HepG2 (cell line): ENCODE results near the gene FAM174B. TPM values are rescaled to one million over a fixed set of nuclear protein-coding genes. Genes with fewer than 3 reads are reported as not detected.

Source experiments
- ATAD3A ChIP-seq: sonication (generic); formaldehyde crosslinking; IDR thresholded peaks from 2 replicates; pipeline ENCODE4 v1.4.0; 2020; ENCODE audit warnings: missing genetic modification reagents
- CEBPB ChIP-seq: IDR thresholded peaks from 2 replicates; pipeline ENCODE4 v1.6.1; 2011; ENCODE audit warnings: low read depth, low read length, improper control_type of control experiment, borderline replicate concordance
- GATA4 ChIP-seq: sonication (generic); IDR thresholded peaks from 2 replicates; pipeline ENCODE4 v1.6.1; 2016; ENCODE audit warnings: antibody characterized with exemption, low read depth, borderline replicate concordance
- GLI4 ChIP-seq: sonication (generic); formaldehyde crosslinking; IDR thresholded peaks from 2 replicates; pipeline ENCODE4 v1.5.1; 2020; ENCODE audit warnings: missing genetic modification reagents, mild to moderate bottlenecking, moderate library complexity, borderline replicate concordance
- JUND ChIP-seq: sonication (generic); formaldehyde crosslinking; IDR thresholded peaks from 2 replicates; pipeline ENCODE4 v1.8.0; 2022; ENCODE audit warnings: mild to moderate bottlenecking, missing genetic modification reagents
- KLF16 ChIP-seq, 2 experiments: sonication (generic) in 1 of 2; formaldehyde crosslinking in 1 of 2; IDR thresholded peaks; 2 replicates each; pipeline versions ENCODE4 v1.6.1 to v1.8.0; 2016 to 2023; ENCODE audit warnings: missing genetic modification reagents in 2 of 2, missing compliant biosample characterization in 1 of 2
- NFKB2 ChIP-seq: sonication (generic); formaldehyde crosslinking; IDR thresholded peaks from 2 replicates; pipeline ENCODE4 v1.4.0; 2020; ENCODE audit warnings: missing genetic modification reagents, borderline replicate concordance
- PITX1 ChIP-seq: sonication (generic); formaldehyde crosslinking; IDR thresholded peaks from 2 replicates; pipeline ENCODE4 v1.5.1; 2020; ENCODE audit warnings: mild to moderate bottlenecking, missing genetic modification reagents
- REL ChIP-seq: sonication (generic); formaldehyde crosslinking; conservative IDR thresholded peaks from 2 replicates; pipeline ENCODE4 v1.8.0; 2022; ENCODE audit warnings: mild to moderate bottlenecking, missing genetic modification reagents, moderate library complexity
- ZNF10 ChIP-seq: sonication (generic); formaldehyde crosslinking; IDR thresholded peaks from 2 replicates; pipeline ENCODE4 v1.4.0; 2020; ENCODE audit warnings: mild to moderate bottlenecking, low read depth, missing genetic modification reagents, borderline replicate concordance
- ZNF572 ChIP-seq: sonication (generic); formaldehyde crosslinking; IDR thresholded peaks from 2 replicates; pipeline ENCODE4 v1.5.1; 2020; ENCODE audit warnings: mild to moderate bottlenecking, missing genetic modification reagents
- ZNF839 ChIP-seq: sonication (generic); formaldehyde crosslinking; IDR thresholded peaks from 2 replicates; pipeline ENCODE4 v1.4.0; 2020; ENCODE audit warnings: missing genetic modification reagents, mild to moderate bottlenecking, borderline replicate concordance
- polyA plus RNA-seq, 8 experiments: library from polyadenylated mRNA; depleted of rRNA in 3 of 8; stranded (reverse) in 7 of 8; unstranded in 1 of 8; fragments of >200 nt; fragmentation: Illumina TruSeq in 4 of 8; extraction: Trizol in 4 of 8; gene quantifications; 2 replicates each; pipeline versions ENCODE4 v1.2.1 to v1.2.3, GENCODE V29; 2011 to 2016; ENCODE audit warnings: low read depth in 4 of 8, missing spikeins in 1 of 8, mixed read lengths in 1 of 8; ENCODE audit not compliant: insufficient read depth in 1 of 8
- total RNA-seq, 5 experiments: library from RNA; depleted of rRNA; stranded (reverse); fragments of >200 nt; fragmentation: Illumina TruSeq; extraction: Trizol; gene quantifications; 2 replicates each; pipeline ENCODE4 v1.2.3, GENCODE V29; 2016; ENCODE audit warnings: low read depth in 1 of 5
- TF ChIP-seq, protein P1 (sequence below): sonication (generic); formaldehyde crosslinking; IDR thresholded peaks from 2 replicates; pipeline ENCODE4 v1.5.0; 2020; ENCODE audit warnings: mild to moderate bottlenecking, missing genetic modification reagents, borderline replicate concordance
- TF ChIP-seq, protein P2 (sequence below): sonication (generic); formaldehyde crosslinking; IDR thresholded peaks from 2 replicates; pipeline ENCODE4 v1.8.0; 2022; ENCODE audit warnings: missing genetic modification reagents, mild to moderate bottlenecking, inconsistent platforms, borderline replicate concordance
- TF ChIP-seq, protein P3 (sequence below): sonication (generic); formaldehyde crosslinking; IDR thresholded peaks from 2 replicates; pipeline ENCODE4 v1.5.0; 2020; ENCODE audit warnings: mild to moderate bottlenecking, missing genetic modification reagents
- TF ChIP-seq, protein P4 (sequence below): sonication (generic); formaldehyde crosslinking; IDR thresholded peaks from 2 replicates; pipeline ENCODE4 v1.8.0; 2022; ENCODE audit warnings: low read depth, missing genetic modification reagents
- TF ChIP-seq, protein P5 (sequence below): sonication (generic); formaldehyde crosslinking; IDR thresholded peaks from 2 replicates; pipeline ENCODE4 v1.5.0; 2020; ENCODE audit warnings: missing genetic modification reagents

The FAM174B gene
- total and polyA plus RNA-seq, 2 of the 13 experiments (the other 11 are each of a cell fraction or from before 2014, with no cell fraction given) = 0.90 to 2.1 TPM

DNA sequence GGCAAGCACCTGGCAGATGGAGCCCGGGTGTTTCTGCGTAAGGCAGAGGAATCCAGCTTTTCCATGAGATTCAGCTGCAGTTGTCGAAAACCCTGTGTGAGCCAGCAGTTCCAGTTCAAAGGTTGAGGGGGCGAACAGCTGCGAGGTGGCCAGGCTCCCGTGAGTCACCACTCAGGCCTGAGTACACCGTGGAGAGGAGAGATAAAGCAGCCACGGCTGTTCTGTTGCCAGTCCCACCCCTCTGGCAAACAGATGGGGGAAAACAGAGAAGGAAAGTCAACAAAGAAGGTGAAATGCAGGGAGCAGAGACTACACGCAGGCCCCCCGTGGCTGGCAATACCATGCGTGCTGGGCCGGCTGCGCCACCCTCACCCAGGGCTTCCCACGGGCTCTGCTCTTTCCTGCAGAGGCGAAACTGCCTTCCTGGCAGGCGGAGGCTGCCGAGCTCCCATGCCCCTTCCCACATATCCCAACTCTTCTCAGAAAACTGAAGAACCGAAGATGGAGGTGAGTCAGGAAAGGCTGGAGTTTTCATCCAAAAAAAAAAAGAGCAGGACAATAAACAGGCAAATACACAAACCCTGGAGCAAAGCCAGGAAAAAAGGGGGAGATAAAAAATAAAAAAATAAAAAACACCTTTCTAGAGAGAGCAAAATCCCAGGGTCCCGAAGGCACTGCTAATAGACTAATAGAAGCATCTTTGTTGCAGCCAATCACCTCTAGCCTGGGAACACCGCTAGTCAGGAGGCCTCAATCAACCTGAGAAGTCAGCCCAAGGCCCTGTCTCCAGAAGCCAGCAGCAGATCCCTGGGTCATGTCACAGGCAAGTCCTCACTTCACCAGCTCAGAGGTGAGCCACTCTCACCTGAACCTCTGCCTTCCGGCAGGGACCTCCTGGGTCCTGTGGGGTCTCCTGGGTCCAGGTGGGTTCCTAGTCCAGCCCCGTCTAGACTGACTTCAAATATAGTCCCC lies 37.7 kb downstream of the FAM174B start (continued):
- TF ChIP-seq, protein P1, sequence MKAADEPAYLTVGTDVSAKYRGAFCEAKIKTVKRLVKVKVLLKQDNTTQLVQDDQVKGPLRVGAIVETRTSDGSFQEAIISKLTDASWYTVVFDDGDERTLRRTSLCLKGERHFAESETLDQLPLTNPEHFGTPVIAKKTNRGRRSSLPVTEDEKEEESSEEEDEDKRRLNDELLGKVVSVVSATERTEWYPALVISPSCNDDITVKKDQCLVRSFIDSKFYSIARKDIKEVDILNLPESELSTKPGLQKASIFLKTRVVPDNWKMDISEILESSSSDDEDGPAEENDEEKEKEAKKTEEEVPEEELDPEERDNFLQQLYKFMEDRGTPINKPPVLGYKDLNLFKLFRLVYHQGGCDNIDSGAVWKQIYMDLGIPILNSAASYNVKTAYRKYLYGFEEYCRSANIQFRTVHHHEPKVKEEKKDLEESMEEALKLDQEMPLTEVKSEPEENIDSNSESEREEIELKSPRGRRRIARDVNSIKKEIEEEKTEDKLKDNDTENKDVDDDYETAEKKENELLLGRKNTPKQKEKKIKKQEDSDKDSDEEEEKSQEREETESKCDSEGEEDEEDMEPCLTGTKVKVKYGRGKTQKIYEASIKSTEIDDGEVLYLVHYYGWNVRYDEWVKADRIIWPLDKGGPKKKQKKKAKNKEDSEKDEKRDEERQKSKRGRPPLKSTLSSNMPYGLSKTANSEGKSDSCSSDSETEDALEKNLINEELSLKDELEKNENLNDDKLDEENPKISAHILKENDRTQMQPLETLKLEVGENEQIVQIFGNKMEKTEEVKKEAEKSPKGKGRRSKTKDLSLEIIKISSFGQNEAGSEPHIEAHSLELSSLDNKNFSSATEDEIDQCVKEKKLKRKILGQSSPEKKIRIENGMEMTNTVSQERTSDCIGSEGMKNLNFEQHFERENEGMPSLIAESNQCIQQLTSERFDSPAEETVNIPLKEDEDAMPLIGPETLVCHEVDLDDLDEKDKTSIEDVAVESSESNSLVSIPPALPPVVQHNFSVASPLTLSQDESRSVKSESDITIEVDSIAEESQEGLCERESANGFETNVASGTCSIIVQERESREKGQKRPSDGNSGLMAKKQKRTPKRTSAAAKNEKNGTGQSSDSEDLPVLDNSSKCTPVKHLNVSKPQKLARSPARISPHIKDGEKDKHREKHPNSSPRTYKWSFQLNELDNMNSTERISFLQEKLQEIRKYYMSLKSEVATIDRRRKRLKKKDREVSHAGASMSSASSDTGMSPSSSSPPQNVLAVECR (CRISPR knock-in tag) = peak; percentile 43; the same call in 1 of the 2 replicates
- TF ChIP-seq ZNF572 (CRISPR knock-in tag) = no peak
- 0 out of 4 replicates have a peak, but pooled peaks of 1 of the 2 experiments have one; percentile 20 for TF ChIP-seq KLF16 (CRISPR knock-in tag; IDR thresholded peaks at IDR 0.05)
- TF ChIP-seq JUND (CRISPR knock-in tag) = peak; percentile 87; the same call in 1 of the 2 replicates
- no peak for TF ChIP-seq GLI4 (CRISPR knock-in tag)
- TF ChIP-seq, protein P2, sequence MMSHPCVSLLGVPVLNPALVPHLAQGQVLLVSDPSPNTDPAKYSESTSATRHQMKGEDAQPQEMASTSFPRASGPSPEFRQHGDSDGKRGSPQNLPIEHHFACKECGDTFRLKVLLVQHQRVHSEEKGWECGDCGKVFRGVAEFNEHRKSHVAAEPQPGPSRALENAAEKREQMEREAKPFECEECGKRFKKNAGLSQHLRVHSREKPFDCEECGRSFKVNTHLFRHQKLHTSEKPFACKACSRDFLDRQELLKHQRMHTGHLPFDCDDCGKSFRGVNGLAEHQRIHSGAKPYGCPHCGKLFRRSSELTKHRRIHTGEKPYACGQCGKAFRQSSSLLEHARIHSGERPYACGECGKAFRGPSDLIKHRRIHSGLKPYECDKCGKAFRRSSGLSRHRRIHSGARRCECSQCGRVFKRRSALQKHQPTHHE (CRISPR knock-in tag) = no peak
- TF ChIP-seq REL (CRISPR knock-in tag) = no peak
- TF ChIP-seq NFKB2 = peak; percentile 50; the same call in 1 of the 2 replicates
- TF ChIP-seq ATAD3A = no peak
- TF ChIP-seq GATA4 = peak; percentile 17; the same call in 1 of the 2 replicates
- no peak for TF ChIP-seq ZNF839
- TF ChIP-seq ZNF10 (CRISPR knock-in tag) = no peak
- TF ChIP-seq, protein P3, sequence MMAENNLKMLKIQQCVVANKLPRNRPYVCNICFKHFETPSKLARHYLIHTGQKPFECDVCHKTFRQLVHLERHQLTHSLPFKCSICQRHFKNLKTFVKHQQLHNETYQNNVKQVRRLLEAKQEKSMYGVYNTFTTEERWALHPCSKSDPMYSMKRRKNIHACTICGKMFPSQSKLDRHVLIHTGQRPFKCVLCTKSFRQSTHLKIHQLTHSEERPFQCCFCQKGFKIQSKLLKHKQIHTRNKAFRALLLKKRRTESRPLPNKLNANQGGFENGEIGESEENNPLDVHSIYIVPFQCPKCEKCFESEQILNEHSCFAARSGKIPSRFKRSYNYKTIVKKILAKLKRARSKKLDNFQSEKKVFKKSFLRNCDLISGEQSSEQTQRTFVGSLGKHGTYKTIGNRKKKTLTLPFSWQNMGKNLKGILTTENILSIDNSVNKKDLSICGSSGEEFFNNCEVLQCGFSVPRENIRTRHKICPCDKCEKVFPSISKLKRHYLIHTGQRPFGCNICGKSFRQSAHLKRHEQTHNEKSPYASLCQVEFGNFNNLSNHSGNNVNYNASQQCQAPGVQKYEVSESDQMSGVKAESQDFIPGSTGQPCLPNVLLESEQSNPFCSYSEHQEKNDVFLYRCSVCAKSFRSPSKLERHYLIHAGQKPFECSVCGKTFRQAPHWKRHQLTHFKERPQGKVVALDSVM = no peak
- TF ChIP-seq PITX1 (CRISPR knock-in tag) = peak; percentile 59; the same call in 1 of the 2 replicates
- TF ChIP-seq, protein P4, sequence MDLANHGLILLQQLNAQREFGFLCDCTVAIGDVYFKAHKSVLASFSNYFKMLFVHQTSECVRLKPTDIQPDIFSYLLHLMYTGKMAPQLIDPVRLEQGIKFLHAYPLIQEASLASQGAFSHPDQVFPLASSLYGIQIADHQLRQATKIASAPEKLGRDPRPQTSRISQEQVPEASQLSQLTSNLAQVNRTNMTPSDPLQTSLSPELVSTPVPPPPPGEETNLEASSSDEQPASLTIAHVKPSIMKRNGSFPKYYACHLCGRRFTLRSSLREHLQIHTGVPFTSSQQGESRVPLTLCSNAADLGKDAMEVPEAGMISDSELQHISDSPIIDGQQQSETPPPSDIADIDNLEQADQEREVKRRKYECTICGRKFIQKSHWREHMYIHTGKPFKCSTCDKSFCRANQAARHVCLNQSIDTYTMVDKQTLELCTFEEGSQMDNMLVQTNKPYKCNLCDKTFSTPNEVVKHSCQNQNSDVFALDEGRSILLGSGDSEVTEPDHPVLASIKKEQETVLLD (CRISPR knock-in tag) = no peak
- TF ChIP-seq CEBPB = no peak
- TF ChIP-seq, protein P5, sequence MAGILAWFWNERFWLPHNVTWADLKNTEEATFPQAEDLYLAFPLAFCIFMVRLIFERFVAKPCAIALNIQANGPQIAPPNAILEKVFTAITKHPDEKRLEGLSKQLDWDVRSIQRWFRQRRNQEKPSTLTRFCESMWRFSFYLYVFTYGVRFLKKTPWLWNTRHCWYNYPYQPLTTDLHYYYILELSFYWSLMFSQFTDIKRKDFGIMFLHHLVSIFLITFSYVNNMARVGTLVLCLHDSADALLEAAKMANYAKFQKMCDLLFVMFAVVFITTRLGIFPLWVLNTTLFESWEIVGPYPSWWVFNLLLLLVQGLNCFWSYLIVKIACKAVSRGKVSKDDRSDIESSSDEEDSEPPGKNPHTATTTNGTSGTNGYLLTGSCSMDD = no peak
